Measurements from ENCODE around the gene ZNF524. TPM values are rescaled to one million over a fixed set of nuclear protein-coding genes. Genes with fewer than 3 reads are reported as not detected.

ZNF524 gene
- total and polyA plus RNA-seq, 2 experiments from 2014 or later: 17.8 to 18.2 TPM

DNA sequence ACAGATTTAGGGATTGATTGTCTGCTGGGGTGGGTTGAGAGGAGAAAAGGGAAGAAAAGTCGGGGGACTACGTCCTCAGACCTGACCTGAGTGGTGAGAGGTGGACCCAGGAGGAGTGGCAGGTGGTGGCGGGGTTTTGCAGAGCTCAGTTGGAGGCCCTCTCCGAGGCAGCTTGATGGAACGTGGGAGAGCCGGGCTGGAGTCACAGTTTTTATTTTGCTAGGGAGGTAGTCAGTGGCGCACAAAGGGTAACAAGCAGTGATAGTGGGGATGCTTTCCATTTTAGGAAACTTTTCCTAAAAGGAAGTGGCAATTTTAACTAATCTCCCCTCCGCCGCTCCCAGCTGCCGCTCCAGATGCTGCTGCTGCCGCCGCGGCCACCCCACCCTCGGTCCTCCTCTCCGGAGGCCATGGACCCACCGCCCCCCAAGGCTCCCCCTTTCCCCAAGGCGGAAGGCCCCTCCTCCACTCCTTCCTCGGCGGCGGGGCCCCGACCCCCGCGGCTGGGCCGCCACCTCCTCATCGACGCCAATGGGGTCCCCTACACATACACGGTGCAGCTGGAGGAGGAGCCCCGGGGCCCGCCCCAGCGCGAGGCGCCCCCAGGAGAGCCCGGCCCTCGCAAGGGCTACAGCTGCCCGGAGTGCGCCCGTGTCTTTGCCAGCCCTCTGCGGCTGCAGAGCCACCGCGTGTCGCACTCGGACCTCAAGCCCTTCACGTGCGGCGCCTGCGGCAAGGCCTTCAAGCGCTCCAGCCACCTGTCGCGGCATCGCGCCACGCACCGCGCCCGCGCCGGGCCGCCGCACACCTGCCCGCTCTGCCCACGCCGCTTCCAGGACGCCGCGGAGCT, 42.3 kb downstream of the ZNF524 start:
- in situ Hi-C loops (cut with MboI): loop anchor here (25.0 kb wide), 1 partner anchor 505 kb away; the partner anchor contains the start of gene TNNT1
- H3K36me3 ChIP-seq (ENCODE audit: low read depth): peaks cover 10% of the 10 kb centered on the region; the same call in 1 of the 2 replicates
- H3K79me2 ChIP-seq (ENCODE audit: insufficient read depth): peaks cover 69% of the 10 kb centered on the region

DNA sequence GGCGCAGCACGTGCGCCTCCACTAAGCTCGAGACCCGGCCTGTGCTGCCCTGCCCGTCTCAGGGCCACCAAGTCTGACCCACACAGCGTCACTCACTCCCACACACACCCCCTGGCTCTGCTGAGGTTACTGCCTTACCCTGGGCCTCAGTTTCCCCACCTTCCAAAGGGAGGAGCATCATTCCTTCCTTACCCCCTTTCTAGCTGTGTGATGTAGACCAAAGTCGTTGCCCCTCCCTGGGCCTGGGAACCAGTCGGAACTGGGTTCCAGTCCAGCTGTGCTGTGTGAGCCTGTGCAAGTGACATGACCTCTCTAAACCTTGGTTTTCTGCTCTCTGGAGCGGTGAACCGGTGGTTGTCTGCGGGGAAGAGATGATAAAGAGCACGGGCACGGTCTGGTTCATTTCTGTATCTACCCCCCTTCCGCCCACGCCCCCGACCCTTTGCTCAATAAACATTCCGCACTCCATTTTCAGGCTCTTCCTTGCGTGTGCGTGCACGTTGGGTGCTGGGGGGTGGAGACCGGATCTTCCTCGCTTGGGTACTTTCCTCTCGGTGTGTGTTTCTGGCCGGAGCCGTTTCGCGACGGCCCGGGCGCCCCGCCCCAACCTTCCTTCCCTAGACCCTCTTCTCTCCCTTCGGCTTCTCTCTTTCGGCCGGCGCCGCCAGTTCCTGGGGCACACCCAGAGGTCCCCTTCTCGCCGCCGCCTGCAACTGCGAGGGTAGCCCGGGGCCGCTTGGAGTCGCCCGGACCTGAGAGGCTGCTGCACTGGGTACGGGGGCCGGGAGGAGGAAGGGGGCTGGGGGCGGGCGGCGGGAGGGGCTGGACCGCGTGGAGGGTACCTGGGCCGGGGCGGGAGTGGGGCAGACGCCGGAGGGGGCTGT, 43.2 kb downstream of the ZNF524 start, which contains the start of gene ZNF581:
Gene ZNF581 (plus strand): TSS at position 647 of the 884 bp plus-strand sequence. CDS start 923 bp downstream, outside the sequence.
- Histone ChIP-seq H3K4me3 (peak within 1 kb of the TSS; percentile 87), H3K36me3 (ENCODE audit: low read depth) (peaks cover 10% of the 10 kb centered on the region; the same call in 1 of the 2 replicates), H3K4me1 (ENCODE audit: insufficient read depth) (peaks cover 24% of the 10 kb centered on the region), H2AFZ (peak within 1 kb of the TSS; percentile 58), H3K4me2 (ENCODE audit: unreplicated experiment) (peak within 1 kb of the TSS; percentile 90), H4K20me1 (ENCODE audit: insufficient read depth) (no peaks in the 10 kb centered on the region), H3K27me3 (replicated peaks; ENCODE audit: insufficient read depth) (no peaks in the 10 kb centered on the region), H3K27ac (peak within 1 kb of the TSS; percentile 80), H3K9ac (peak within 1 kb of the TSS; percentile 87), H3K9me2 (ENCODE audit: insufficient read depth) (no peaks in the 10 kb centered on the region), H3K79me2 (ENCODE audit: insufficient read depth) (peaks cover 63% of the 10 kb centered on the region), H3K9me3 (ENCODE audit: low read depth) (no peaks in the 10 kb centered on the region), H3F3A (ENCODE audit: insufficient read depth) (peaks cover 30% of the 10 kb centered on the region)
- DNase-seq: peak; percentile 87
- in situ Hi-C loops (cut with MboI): loop anchor here (25.0 kb wide), 1 partner anchor 506 kb away; the partner anchor contains the start of gene TNNT1
- TF ChIP-seq EZH2 (IDR thresholded peaks at IDR 0.05; ENCODE audit: insufficient read depth, poor library complexity, severe bottlenecking): no peak
- no peak for TF ChIP-seq EZH2phosphoT487 (IDR thresholded peaks at IDR 0.05; ENCODE audit: insufficient read depth, low read depth)
- WGBS, 2 experiments (ENCODE audit: low coverage in 1 of 2, low lambda C conversion rate in 2 of 2, missing lambda C conversion rate in 2 of 2): 2% methylated on average over 38 to 56 of the region's 56 CpGs

More for the DNA sequence above, 42.3 kb downstream of the ZNF524 start:
- H3K9ac ChIP-seq: peak overlapping the region; percentile 87
- H2AFZ ChIP-seq: no peak overlapping the region; the same call in 1 of the 2 replicates
- H3K4me3 ChIP-seq: peak overlapping the region; percentile 87
- H3K9me2 ChIP-seq (ENCODE audit: insufficient read depth): no peaks in the 10 kb centered on the region
- H3K27me3 ChIP-seq (replicated peaks; ENCODE audit: insufficient read depth): no peaks in the 10 kb centered on the region
- WGBS, 2 experiments (ENCODE audit: low coverage in 1 of 2, low lambda C conversion rate in 2 of 2, missing lambda C conversion rate in 2 of 2): 1 to 2% methylated on average over 50 to 60 of the region's 65 CpGs
- DNase-seq: peak; percentile 63
- peaks cover 21% of the 10 kb centered on the region for H3K4me1 ChIP-seq (ENCODE audit: insufficient read depth)
- peak overlapping the region; percentile 90 for H3K4me2 ChIP-seq (ENCODE audit: unreplicated experiment)
- no peaks in the 10 kb centered on the region for H4K20me1 ChIP-seq (ENCODE audit: insufficient read depth)
- TF ChIP-seq EZH2phosphoT487 (IDR thresholded peaks at IDR 0.05; ENCODE audit: insufficient read depth, low read depth) (no peak), EZH2 (IDR thresholded peaks at IDR 0.05; ENCODE audit: insufficient read depth, poor library complexity, severe bottlenecking) (no peak)
- H3K27ac ChIP-seq: peak overlapping the region; percentile 80
- H3K9me3 ChIP-seq (ENCODE audit: low read depth): no peaks in the 10 kb centered on the region
- peaks cover 35% of the 10 kb centered on the region for H3F3A ChIP-seq (ENCODE audit: insufficient read depth)

DNA sequence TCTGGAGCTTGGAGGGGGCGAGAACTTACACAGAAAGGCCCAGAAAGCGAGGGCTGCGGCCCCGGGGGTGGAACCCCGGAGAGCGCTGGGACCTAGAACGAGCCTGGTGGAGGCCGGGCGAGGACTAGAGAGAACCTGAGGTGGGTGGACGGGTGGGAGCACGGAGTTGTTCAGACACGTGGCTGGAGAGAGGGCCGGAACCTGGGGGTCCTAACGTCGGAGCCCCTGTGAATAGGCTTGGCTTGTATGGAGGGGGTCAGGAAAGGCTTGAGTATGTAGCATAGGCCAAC, 43.7 kb downstream of the ZNF524 start:
- H3K9ac ChIP-seq: peak overlapping the region; percentile 87
- H3K9me3 ChIP-seq (ENCODE audit: low read depth): no peaks in the 10 kb centered on the region
- peak overlapping the region; percentile 87 for H3K4me3 ChIP-seq
- peak overlapping the region; percentile 71 for H3K4me2 ChIP-seq (ENCODE audit: unreplicated experiment)
- H2AFZ ChIP-seq: no peak overlapping the region
- WGBS, 2 experiments (ENCODE audit: low coverage in 1 of 2, low lambda C conversion rate in 2 of 2, missing lambda C conversion rate in 2 of 2): 0 to 1% methylated on average over 14 to 15 of the region's 15 CpGs
- in situ Hi-C loops (cut with MboI): loop anchor here (25.0 kb wide), 1 partner anchor 507 kb away; the partner anchor contains the start of gene TNNT1
- H3K27ac ChIP-seq: peak overlapping the region; percentile 80
- TF ChIP-seq EZH2phosphoT487 (IDR thresholded peaks at IDR 0.05; ENCODE audit: insufficient read depth, low read depth): no peak
- no peak for TF ChIP-seq EZH2 (IDR thresholded peaks at IDR 0.05; ENCODE audit: insufficient read depth, poor library complexity, severe bottlenecking)
- H3K9me2 ChIP-seq (ENCODE audit: insufficient read depth): no peaks in the 10 kb centered on the region
- peaks cover 29% of the 10 kb centered on the region for H3F3A ChIP-seq (ENCODE audit: insufficient read depth)
- H4K20me1 ChIP-seq (ENCODE audit: insufficient read depth): no peaks in the 10 kb centered on the region
- peaks cover 24% of the 10 kb centered on the region for H3K4me1 ChIP-seq (ENCODE audit: insufficient read depth)
- H3K79me2 ChIP-seq (ENCODE audit: insufficient read depth): peaks cover 57% of the 10 kb centered on the region
- H3K36me3 ChIP-seq (ENCODE audit: low read depth): peaks cover 10% of the 10 kb centered on the region; the same call in 1 of the 2 replicates
- no peaks in the 10 kb centered on the region for H3K27me3 ChIP-seq (replicated peaks; ENCODE audit: insufficient read depth)
- DNase-seq: peak; percentile 53

All from GM23248 (cell line).